ENCODE measurements around the gene COL21A1. TPM values are rescaled to one million over a fixed set of nuclear protein-coding genes. Genes with fewer than 3 reads are reported as not detected.

COL21A1 gene
- total and polyA plus RNA-seq, 2 of the 13 experiments (the other 11 are each of a cell fraction or from before 2014, with no cell fraction given) = 0.13 TPM; not detected in 1

GRCh38 chr6:56230976-56231566 lies 16.3 kb downstream of the COL21A1 start:
- ChIA-PET POLR2A (no interaction called here), CTCF (ENCODE audit: low intra/inter-chr PET ratio, low total read pairs) (no interaction called here)
- no TSS peak for BruUV-seq (replicated peaks)
- DNase-seq (ENCODE audit: low spot score) (no peak), ATAC-seq (no peak), FAIRE-seq (no peak)
- Histone ChIP-seq H3K79me2 (ENCODE audit: insufficient read depth, low read length) (no peaks in the 10 kb centered on the region), H3K27ac (ENCODE audit: extremely low read length, insufficient read depth, low read length) (no peak overlapping the region), H2AFZ (ENCODE audit: low read length) (no peak overlapping the region), H3K9ac (ENCODE audit: insufficient read depth, low read depth, low read length) (no peak overlapping the region), H3K9me3 (ENCODE audit: low read length) (no peaks in the 10 kb centered on the region), H3K4me3 (replicated peaks in 1 of 3; ENCODE audit: insufficient read depth in 1 of 3, low read depth in 2 of 3, low read length in 3 of 3) (no peak overlapping the region), H3K27me3 (ENCODE audit: control insufficient read depth in 1 of 2, insufficient read depth in 2 of 2, low read length in 2 of 2) (no peaks in the 10 kb centered on the region), H3K4me2 (ENCODE audit: low read depth, low read length) (no peak overlapping the region), H3K4me1 (ENCODE audit: insufficient read depth, low read length) (no peaks in the 10 kb centered on the region), H3K36me3 (replicated peaks in 1 of 2; ENCODE audit: control insufficient read depth in 1 of 2, insufficient read depth in 2 of 2, low read length in 2 of 2) (no peaks in the 10 kb centered on the region), H4K20me1 (ENCODE audit: insufficient read depth, low read length) (no peaks in the 10 kb centered on the region)
- TF ChIP-seq MAFK (conservative IDR thresholded peaks at IDR 0.05 in 1 of 2, IDR thresholded peaks at IDR 0.05 in 1 of 2; ENCODE audit: low read length in 2 of 2) = peak in 1 of 2 experiments; percentile 30; a peak in 2 of 4 replicates
- TF ChIP-seq SNAPC4 (CRISPR knock-in tag; IDR thresholded peaks at IDR 0.05) = no peak
- TF ChIP-seq SSRP1 (CRISPR knock-in tag; IDR thresholded peaks at IDR 0.05) = no peak
- no peak for TF ChIP-seq RXRB (CRISPR knock-in tag; IDR thresholded peaks at IDR 0.05; ENCODE audit: borderline replicate concordance)
- TF ChIP-seq MAFF (IDR thresholded peaks at IDR 0.05; ENCODE audit: low read depth, low read length) = 0 out of 2 replicates have a peak, but pooled peaks have one; percentile 9
- no peak for TF ChIP-seq PHF21A (CRISPR knock-in tag; IDR thresholded peaks at IDR 0.05)
- TF ChIP-seq ONECUT2 (CRISPR knock-in tag; IDR thresholded peaks at IDR 0.05) = no peak
- no peak for TF ChIP-seq CBFB (CRISPR knock-in tag; IDR thresholded peaks at IDR 0.05)
- TF ChIP-seq NFE2L2 (IDR thresholded peaks at IDR 0.05; ENCODE audit: low read length) = 0 out of 2 replicates have a peak, but pooled peaks have one; percentile 31
- no peak for TF ChIP-seq IKZF5 (CRISPR knock-in tag; IDR thresholded peaks at IDR 0.05)
- no peak for TF ChIP-seq RNF219 (CRISPR knock-in tag; IDR thresholded peaks at IDR 0.05)
- TF ChIP-seq, protein P1, sequence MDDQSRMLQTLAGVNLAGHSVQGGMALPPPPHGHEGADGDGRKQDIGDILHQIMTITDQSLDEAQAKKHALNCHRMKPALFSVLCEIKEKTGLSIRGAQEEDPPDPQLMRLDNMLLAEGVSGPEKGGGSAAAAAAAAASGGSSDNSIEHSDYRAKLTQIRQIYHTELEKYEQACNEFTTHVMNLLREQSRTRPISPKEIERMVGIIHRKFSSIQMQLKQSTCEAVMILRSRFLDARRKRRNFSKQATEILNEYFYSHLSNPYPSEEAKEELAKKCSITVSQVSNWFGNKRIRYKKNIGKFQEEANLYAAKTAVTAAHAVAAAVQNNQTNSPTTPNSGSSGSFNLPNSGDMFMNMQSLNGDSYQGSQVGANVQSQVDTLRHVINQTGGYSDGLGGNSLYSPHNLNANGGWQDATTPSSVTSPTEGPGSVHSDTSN (CRISPR knock-in tag; IDR thresholded peaks at IDR 0.05; ENCODE audit: borderline replicate concordance) = no peak
- WGBS (ENCODE audit: low lambda C conversion rate) = 1% methylated on average over 4 of the region's 4 CpGs
- intact Hi-C loops (cut with micrococcal nuclease; ENCODE audit: unreplicated experiment) = no loop called here
- in situ Hi-C loops (cut with HindIII; ENCODE audit: extremely low pct_ligation_motif_present, low pct_unique_long_range_greater_than_20kb) = no loop called here

All from HepG2 (cell line).